Measurements from ENCODE around the gene BZW1.

BZW1 gene

DNA sequence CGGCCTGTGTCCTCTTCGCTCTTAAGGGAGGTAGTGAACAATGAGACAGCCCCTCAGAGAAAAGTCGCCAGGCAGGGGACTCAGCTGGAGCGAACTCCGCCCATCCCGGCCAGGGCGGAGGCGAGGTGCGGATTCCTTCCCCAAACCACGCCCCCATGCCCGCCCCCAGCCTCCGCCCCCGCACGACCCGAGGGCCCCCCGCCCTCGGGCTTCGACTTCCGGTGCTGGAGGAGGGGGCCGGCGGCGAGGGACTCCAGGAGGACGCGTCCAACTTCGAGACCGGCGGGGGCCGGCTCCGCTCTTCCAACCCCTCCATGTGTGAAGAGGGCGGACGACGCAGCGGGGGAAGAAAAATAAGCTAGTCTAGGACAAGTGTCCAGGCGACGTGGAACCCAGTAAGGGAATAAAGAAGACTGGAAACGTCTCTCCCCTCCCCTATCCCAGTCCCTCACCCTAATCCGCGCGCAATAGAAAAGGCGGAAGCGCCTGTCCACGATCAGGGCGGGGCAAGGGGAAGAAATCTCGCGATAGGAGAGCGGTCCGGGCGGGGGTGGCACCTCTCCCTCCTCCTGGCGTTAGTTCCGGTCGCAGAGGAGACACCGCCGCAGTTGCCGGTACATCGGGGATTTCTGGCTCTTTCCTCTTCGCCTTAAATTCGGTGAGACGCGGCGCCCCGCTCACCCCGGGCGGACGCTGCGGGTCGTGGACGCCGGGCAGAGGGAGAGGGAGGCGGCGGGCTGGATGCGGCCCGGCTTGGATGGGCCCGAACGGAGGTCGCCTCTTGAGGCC is at the start of gene BZW1 (continued):
- TF ChIP-seq, protein P1, sequence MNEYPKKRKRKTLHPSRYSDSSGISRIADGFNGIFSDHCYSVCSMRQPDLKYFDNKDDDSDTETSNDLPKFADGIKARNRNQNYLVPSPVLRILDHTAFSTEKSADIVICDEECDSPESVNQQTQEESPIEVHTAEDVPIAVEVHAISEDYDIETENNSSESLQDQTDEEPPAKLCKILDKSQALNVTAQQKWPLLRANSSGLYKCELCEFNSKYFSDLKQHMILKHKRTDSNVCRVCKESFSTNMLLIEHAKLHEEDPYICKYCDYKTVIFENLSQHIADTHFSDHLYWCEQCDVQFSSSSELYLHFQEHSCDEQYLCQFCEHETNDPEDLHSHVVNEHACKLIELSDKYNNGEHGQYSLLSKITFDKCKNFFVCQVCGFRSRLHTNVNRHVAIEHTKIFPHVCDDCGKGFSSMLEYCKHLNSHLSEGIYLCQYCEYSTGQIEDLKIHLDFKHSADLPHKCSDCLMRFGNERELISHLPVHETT (tag by site-specific recombination; IDR thresholded peaks at IDR 0.05) = peak; percentile 77
- TF ChIP-seq ZNF184 (tag by site-specific recombination; IDR thresholded peaks at IDR 0.05) (no peak), ZNF664 (tag by site-specific recombination; IDR thresholded peaks at IDR 0.05) (no peak), TCF7L2 (IDR thresholded peaks at IDR 0.05; ENCODE audit: borderline replicate concordance, low read depth, low read length) (no peak; the same call in 1 of the 2 replicates), HOXC10 (CRISPR knock-in tag; IDR thresholded peaks at IDR 0.05) (no peak), ZNF501 (tag by site-specific recombination; IDR thresholded peaks at IDR 0.05) (peak; percentile 78; the same call in 1 of the 2 replicates), ZNF548 (tag by site-specific recombination; IDR thresholded peaks at IDR 0.05) (no peak), ZNF785 (tag by site-specific recombination; IDR thresholded peaks at IDR 0.05) (no peak), ZNF792 (tag by site-specific recombination; IDR thresholded peaks at IDR 0.05) (no peak), ZNF529 (tag by site-specific recombination; IDR thresholded peaks at IDR 0.05; ENCODE audit: insufficient replicate concordance) (no peak), ZNF707 (tag by site-specific recombination; IDR thresholded peaks at IDR 0.05) (no peak), GLIS2 (tag by site-specific recombination; IDR thresholded peaks at IDR 0.05) (peak; percentile 72), ZNF404 (tag by site-specific recombination; IDR thresholded peaks at IDR 0.05) (no peak), HOXA7 (CRISPR knock-in tag; IDR thresholded peaks at IDR 0.05; ENCODE audit: borderline replicate concordance) (no peak), ZNF830 (tag by site-specific recombination; IDR thresholded peaks at IDR 0.05; ENCODE audit: low read depth) (no peak), ZNF48 (tag by site-specific recombination; IDR thresholded peaks at IDR 0.05) (no peak), MZF1 (tag by site-specific recombination; IDR thresholded peaks at IDR 0.05; ENCODE audit: borderline replicate concordance) (no peak), SP2 (tag by site-specific recombination; IDR thresholded peaks at IDR 0.05) (peak; percentile 71), ZNF555 (tag by site-specific recombination; conservative IDR thresholded peaks at IDR 0.05) (no peak), ZNF843 (tag by site-specific recombination; IDR thresholded peaks at IDR 0.05) (peak; percentile 73; the same call in 1 of the 2 replicates), ZNF324 (tag by site-specific recombination; IDR thresholded peaks at IDR 0.05) (peak; percentile 73; the same call in 1 of the 2 replicates)
- TF ChIP-seq, protein P2, sequence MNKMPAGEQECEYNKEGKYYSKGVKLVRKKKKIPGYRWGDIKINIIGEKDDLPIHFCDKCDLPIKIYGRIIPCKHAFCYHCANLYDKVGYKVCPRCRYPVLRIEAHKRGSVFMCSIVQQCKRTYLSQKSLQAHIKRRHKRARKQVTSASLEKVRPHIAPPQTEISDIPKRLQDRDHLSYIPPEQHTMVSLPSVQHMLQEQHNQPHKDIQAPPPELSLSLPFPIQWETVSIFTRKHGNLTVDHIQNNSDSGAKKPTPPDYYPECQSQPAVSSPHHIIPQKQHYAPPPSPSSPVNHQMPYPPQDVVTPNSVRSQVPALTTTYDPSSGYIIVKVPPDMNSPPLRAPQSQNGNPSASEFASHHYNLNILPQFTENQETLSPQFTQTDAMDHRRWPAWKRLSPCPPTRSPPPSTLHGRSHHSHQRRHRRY (tag by site-specific recombination; IDR thresholded peaks at IDR 0.05) = no peak
- TF ChIP-seq, protein P3, sequence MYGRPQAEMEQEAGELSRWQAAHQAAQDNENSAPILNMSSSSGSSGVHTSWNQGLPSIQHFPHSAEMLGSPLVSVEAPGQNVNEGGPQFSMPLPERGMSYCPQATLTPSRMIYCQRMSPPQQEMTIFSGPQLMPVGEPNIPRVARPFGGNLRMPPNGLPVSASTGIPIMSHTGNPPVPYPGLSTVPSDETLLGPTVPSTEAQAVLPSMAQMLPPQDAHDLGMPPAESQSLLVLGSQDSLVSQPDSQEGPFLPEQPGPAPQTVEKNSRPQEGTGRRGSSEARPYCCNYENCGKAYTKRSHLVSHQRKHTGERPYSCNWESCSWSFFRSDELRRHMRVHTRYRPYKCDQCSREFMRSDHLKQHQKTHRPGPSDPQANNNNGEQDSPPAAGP (tag by site-specific recombination; IDR thresholded peaks at IDR 0.05) = peak; percentile 43
- TF ChIP-seq, protein P4, sequence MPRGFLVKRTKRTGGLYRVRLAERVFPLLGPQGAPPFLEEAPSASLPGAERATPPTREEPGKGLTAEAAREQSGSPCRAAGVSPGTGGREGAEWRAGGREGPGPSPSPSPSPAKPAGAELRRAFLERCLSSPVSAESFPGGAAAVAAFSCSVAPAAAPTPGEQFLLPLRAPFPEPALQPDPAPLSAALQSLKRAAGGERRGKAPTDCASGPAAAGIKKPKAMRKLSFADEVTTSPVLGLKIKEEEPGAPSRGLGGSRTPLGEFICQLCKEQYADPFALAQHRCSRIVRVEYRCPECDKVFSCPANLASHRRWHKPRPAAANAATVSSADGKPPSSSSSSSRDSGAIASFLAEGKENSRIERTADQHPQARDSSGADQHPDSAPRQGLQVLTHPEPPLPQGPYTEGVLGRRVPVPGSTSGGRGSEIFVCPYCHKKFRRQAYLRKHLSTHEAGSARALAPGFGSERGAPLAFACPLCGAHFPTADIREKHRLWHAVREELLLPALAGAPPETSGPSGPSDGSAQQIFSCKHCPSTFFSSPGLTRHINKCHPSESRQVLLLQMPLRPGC (tag by site-specific recombination; IDR thresholded peaks at IDR 0.05) = peak; percentile 34; the same call in 1 of the 2 replicates
- TF ChIP-seq, protein P5, sequence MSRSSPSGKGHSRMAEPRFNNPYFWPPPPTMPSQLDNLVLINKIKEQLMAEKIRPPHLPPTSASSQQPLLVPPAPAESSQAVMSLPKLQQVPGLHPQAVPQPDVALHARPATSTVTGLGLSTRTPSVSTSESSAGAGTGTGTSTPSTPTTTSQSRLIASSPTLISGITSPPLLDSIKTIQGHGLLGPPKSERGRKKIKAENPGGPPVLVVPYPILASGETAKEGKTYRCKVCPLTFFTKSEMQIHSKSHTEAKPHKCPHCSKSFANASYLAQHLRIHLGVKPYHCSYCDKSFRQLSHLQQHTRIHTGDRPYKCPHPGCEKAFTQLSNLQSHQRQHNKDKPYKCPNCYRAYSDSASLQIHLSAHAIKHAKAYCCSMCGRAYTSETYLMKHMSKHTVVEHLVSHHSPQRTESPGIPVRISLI (tag by site-specific recombination; IDR thresholded peaks at IDR 0.05) = no peak
- TF ChIP-seq, protein P6, sequence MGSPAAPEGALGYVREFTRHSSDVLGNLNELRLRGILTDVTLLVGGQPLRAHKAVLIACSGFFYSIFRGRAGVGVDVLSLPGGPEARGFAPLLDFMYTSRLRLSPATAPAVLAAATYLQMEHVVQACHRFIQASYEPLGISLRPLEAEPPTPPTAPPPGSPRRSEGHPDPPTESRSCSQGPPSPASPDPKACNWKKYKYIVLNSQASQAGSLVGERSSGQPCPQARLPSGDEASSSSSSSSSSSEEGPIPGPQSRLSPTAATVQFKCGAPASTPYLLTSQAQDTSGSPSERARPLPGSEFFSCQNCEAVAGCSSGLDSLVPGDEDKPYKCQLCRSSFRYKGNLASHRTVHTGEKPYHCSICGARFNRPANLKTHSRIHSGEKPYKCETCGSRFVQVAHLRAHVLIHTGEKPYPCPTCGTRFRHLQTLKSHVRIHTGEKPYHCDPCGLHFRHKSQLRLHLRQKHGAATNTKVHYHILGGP (tag by site-specific recombination; IDR thresholded peaks at IDR 0.05) = no peak
- TF ChIP-seq, protein P7, sequence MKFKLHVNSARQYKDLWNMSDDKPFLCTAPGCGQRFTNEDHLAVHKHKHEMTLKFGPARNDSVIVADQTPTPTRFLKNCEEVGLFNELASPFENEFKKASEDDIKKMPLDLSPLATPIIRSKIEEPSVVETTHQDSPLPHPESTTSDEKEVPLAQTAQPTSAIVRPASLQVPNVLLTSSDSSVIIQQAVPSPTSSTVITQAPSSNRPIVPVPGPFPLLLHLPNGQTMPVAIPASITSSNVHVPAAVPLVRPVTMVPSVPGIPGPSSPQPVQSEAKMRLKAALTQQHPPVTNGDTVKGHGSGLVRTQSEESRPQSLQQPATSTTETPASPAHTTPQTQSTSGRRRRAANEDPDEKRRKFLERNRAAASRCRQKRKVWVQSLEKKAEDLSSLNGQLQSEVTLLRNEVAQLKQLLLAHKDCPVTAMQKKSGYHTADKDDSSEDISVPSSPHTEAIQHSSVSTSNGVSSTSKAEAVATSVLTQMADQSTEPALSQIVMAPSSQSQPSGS (tag by site-specific recombination; IDR thresholded peaks at IDR 0.05; ENCODE audit: low read depth) = no peak
- TF ChIP-seq, protein P8, sequence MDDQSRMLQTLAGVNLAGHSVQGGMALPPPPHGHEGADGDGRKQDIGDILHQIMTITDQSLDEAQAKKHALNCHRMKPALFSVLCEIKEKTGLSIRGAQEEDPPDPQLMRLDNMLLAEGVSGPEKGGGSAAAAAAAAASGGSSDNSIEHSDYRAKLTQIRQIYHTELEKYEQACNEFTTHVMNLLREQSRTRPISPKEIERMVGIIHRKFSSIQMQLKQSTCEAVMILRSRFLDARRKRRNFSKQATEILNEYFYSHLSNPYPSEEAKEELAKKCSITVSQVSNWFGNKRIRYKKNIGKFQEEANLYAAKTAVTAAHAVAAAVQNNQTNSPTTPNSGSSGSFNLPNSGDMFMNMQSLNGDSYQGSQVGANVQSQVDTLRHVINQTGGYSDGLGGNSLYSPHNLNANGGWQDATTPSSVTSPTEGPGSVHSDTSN (CRISPR knock-in tag; IDR thresholded peaks at IDR 0.05) = peak; percentile 14; the same call in 1 of the 2 replicates

Data from HEK293 (cell line).